HG03342 (cell line): ENCODE data around the gene GPC6.

ENCODE experiments used
- ATAC-seq: cut with Tn5 transposase; IDR thresholded peaks from one replicate; pipeline ENCODE4 v1.9.1; 2021; ENCODE audit warnings: mild to moderate bottlenecking, moderate library complexity; ENCODE audit not compliant: unreplicated experiment

GPC6 gene

GRCh38 chr13:94009701-94010100, 783.1 kb downstream of the GPC6 start:
- no peak for ATAC-seq

GRCh38 chr13:94014461-94014860, 787.9 kb downstream of the GPC6 start:
- no peak for ATAC-seq

- ATAC-seq = no peak
Measured at GRCh38 chr13:94020426-94020825, 793.8 kb downstream of the GPC6 start.

GRCh38 chr13:94020833-94021232, 794.2 kb downstream of the GPC6 start:
- ATAC-seq = no peak

GRCh38 chr13:94028234-94028633, 801.6 kb downstream of the GPC6 start:
- no peak for ATAC-seq

GRCh38 chr13:94028650-94029049, 802.0 kb downstream of the GPC6 start:
- ATAC-seq = no peak

GRCh38 chr13:94030415-94031119, 804.0 kb downstream of the GPC6 start:
- no peak for ATAC-seq

GRCh38 chr13:94031609-94032008, 805.0 kb downstream of the GPC6 start:
- no peak for ATAC-seq

GRCh38 chr13:94033098-94033497, 806.5 kb downstream of the GPC6 start:
- ATAC-seq = no peak

GRCh38 chr13:94033830-94034642, 807.4 kb downstream of the GPC6 start:
- ATAC-seq = no peak

GRCh38 chr13:94050039-94050438, 823.4 kb downstream of the GPC6 start:
- ATAC-seq = no peak

GRCh38 chr13:94050686-94051085, 824.1 kb downstream of the GPC6 start:
- no peak for ATAC-seq

GRCh38 chr13:94053986-94054593, 827.5 kb downstream of the GPC6 start:
- no peak for ATAC-seq

GRCh38 chr13:94056362-94056990, 829.9 kb downstream of the GPC6 start:
- no peak for ATAC-seq

- ATAC-seq = no peak
Measured at GRCh38 chr13:94057618-94058186, 831.1 kb downstream of the GPC6 start.

GRCh38 chr13:94058821-94059360, 832.3 kb downstream of the GPC6 start:
- no peak for ATAC-seq

- ATAC-seq = no peak
Measured at GRCh38 chr13:94061301-94061700, 834.7 kb downstream of the GPC6 start.

GRCh38 chr13:94063096-94063495, 836.5 kb downstream of the GPC6 start:
- ATAC-seq = no peak

- no peak for ATAC-seq
Measured at GRCh38 chr13:94063848-94064247, 837.2 kb downstream of the GPC6 start.

- ATAC-seq = no peak
Measured at GRCh38 chr13:94065741-94066140, 839.1 kb downstream of the GPC6 start.
